Measurements from ENCODE around the gene TMPRSS9. TPM values are rescaled to one million over a fixed set of nuclear protein-coding genes. Genes with fewer than 3 reads are reported as not detected.
"Not testable (repeated sequence)": the region's sequence is repeated elsewhere in the genome, so short reads cannot be mapped to it uniquely, and the experiment has no call there.

The TMPRSS9 gene
- total and polyA plus RNA-seq, 11 donors: 0.09 to 0.19 TPM; not detected in 9

DNA sequence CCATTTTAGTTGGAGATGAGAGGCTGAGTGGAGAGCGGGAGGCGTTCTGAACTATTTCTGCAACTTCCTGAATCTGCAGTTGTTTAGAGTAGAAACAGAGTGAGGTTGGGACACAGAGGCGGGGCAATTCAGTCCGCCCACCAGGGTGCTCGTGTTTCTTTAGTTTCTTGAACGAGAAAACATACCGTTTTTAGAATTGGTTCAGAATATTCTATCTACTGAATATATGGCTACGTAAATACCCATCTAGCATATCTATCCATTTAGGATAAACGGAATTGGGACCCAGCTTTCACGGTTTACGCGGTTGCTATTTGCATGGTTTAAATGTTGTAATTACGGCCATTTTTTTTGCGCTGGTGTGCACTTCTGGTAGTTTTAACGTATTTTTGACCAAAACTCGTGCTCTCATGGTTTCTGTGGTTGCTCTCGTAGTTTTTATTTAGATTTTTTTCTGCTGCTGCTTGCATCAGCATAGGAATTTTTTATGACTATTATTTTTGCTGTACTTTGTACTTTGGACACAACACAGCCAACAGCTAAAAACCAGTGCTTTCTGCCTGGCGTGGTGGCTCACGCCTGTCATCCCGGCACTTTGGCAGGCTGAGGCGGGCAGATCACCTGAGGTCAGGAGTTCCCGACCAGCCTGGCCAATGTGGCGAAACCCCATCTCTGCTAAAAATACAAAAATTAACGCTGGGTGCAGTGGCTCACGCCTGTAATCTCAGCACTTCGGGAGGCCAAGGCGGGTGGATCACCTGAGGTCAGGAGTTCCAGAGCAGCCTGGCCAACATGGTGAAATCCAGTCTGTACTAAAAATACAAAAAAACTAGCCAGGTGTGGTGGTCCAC, 34.6 kb downstream of the TMPRSS9 start:
- peak overlapping the region in 1 of 12 donors; percentile 41 for H3K4me3 ChIP-seq
- ATAC-seq (peak in 1 of 4 donors; percentile 50), DNase-seq (no peak)
- 69 to 75% (median 72%) methylated on average over 27 of the region's 27 CpGs for WGBS, 4 donors
- H3K27me3 ChIP-seq: peaks cover 0 to 18% (median 0%) of the 10 kb centered on the region in 9 donors
- intact Hi-C loops (cut with DNase I): loop anchor here (5.0 to 10.0 kb wide), 8 partner anchors 110 to 240 kb away; partner anchors contain the start of genes AP3D1 (in 3 of the 10), PLEKHJ1 (in 3 of the 10), SF3A2 (in 3 of the 10) and PEAK3 (in 1 of the 10)
- TF ChIP-seq CTCF (IDR thresholded peaks at IDR 0.05) (no peak), POLR2A (IDR thresholded peaks at IDR 0.05) (no peak)
- H3K36me3 ChIP-seq: no peaks in the 10 kb centered on the region
- peaks cover 0 to 5% (median 0%) of the 10 kb centered on the region in 12 donors for H3K4me1 ChIP-seq
- H3K9me3 ChIP-seq: no peaks in the 10 kb centered on the region
- peak overlapping the region in 1 of 12 donors; percentile 64 for H3K27ac ChIP-seq

DNA sequence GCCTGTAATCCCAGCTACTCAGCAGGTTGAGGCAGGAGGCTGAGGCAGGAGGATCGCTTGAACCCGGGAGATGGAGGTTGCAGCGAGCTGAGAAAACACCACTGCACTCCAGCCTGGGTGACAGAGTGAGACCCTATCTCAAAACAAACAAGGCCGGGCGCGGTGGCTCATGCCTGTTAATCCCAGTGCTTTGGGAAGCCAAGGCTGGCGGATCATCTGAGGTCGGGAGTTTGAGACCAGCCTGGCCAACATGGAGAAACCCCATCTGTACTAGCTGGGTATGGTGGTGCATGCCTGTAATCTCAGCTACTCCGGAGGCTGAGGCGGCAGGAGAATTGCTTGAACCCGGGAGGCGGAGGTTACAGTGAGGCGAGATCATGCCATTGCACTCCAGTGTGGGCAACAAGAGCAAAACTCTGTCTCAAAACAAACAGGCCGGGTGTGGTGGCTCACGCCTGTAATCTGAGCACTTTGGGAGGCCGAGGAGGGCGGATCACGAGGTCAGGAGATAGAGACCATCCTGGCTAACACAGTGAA, 35.3 kb downstream of the TMPRSS9 start:
- WGBS, 4 donors: 83 to 92% (median 85%) methylated on average over 18 of the region's 18 CpGs
- H3K9me3 ChIP-seq, H3K4me1 ChIP-seq, H3K36me3 ChIP-seq, ATAC-seq, H3K27ac ChIP-seq, DNase-seq: not testable (repeated sequence)
- H3K27me3 ChIP-seq: peaks cover 0 to 18% (median 0%) of the 10 kb centered on the region in 9 donors
- peak overlapping the region in 1 of 12 donors; percentile 41 for H3K4me3 ChIP-seq
- intact Hi-C loops (cut with DNase I): loop anchor here in 6 of 10 donors (10.0 kb wide), 4 partner anchors 111 to 241 kb away; partner anchors contain the start of genes AP3D1 (in 3 of the 6), PLEKHJ1 (in 2 of the 6), SF3A2 (in 2 of the 6) and PEAK3 (in 1 of the 6)

- not testable (repeated sequence) for H3K4me1 ChIP-seq, H3K4me3 ChIP-seq, H3K36me3 ChIP-seq, DNase-seq, H3K27ac ChIP-seq, ATAC-seq, H3K9me3 ChIP-seq
- peaks cover 0 to 18% (median 0%) of the 10 kb centered on the region in 9 donors for H3K27me3 ChIP-seq
- intact Hi-C loops (cut with DNase I): loop anchor here in 6 of 10 donors (10.0 kb wide), 4 partner anchors 112 to 242 kb away; partner anchors contain the start of genes AP3D1 (in 3 of the 6), PLEKHJ1 (in 2 of the 6), SF3A2 (in 2 of the 6) and PEAK3 (in 1 of the 6)
- 93 to 96% (median 94%) methylated on average over 7 of the region's 7 CpGs for WGBS, 4 donors
These were observed 37.1 kb downstream of the TMPRSS9 start for GRCh38 chr19:2397173-2397572.

DNA sequence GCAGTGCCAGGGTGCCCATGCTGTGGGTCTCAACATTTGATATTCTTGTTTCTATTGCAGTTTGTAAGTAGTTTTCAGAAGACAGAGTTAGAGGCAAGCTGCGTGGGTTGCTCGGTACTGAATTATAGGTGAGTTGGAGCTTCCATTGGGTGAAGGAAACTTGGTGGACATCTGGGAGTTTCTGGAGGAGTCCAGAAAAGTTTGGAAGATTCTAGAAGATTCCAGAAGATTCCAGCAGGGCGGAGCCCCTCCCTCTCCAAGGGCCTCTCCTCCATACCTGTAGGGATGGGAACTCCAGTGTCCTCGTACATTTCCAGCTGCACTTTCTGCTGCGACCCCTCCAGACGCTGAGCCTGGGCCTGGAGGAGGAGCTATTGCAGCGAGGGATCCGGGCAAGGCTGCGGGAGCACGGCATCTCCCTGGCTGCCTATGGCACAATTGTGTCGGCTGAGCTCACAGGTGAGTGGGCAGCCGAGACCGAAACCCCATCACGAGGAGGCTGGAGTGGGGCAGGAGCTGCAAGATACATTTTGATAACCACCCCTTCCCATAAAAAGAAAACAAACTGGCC, 38.8 kb downstream of the TMPRSS9 start:
- no peak for ATAC-seq
- Histone ChIP-seq H3K27me3 (peaks cover 0 to 18% (median 0%) of the 10 kb centered on the region in 9 donors), H3K4me3 (no peak overlapping the region), H3K36me3 (no peaks in the 10 kb centered on the region), H3K4me1 (peaks cover 0 to 5% (median 0%) of the 10 kb centered on the region in 12 donors), H3K27ac (no peak overlapping the region), H3K9me3 (peaks cover 0 to under 1% (median 0%) of the 10 kb centered on the region in 12 donors)
- no peak for DNase-seq
- intact Hi-C loops (cut with DNase I): loop anchor here in 6 of 10 donors (10.0 kb wide), 4 partner anchors 114 to 244 kb away; partner anchors contain the start of genes AP3D1 (in 3 of the 6), PLEKHJ1 (in 2 of the 6), SF3A2 (in 2 of the 6) and PEAK3 (in 1 of the 6)
- TF ChIP-seq POLR2A (IDR thresholded peaks at IDR 0.05) (no peak), CTCF (IDR thresholded peaks at IDR 0.05) (no peak)
- 78 to 89% (median 84%) methylated on average over 14 of the region's 14 CpGs for WGBS, 4 donors

Measured in heart left ventricle (tissue), 16 donors.